COLO668 (cell line): ENCODE results near the gene SDC4.

Experiments used
- DNase-seq: peaks from one replicate; lab custom pipeline; 2025; ENCODE audit not compliant: unreplicated experiment; lab: John Stamatoyannopoulos, UW

Gene SDC4

DNA sequence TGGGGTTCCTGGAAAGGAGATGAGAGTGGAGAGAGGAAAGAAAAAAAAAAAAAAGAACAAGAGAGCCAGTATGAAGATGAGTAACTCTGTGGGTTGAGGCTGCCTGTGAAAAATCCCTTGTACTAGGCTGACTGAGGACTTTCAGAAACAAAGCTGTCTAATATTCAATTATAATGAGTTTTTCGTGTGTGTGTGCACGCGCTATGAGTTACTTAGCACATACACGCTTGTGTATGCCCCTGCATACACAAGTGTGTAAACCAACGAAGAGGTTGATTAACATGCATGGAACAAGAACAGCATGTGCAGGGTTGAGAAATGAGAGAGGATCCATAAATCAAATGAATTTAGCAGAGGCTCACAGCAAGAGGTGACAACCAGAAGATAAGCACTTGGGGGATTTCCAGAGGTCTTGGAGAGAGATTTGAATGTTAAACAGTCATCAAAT, 46.4 kb downstream of the SDC4 start:
- DNase-seq, result no peak

DNA sequence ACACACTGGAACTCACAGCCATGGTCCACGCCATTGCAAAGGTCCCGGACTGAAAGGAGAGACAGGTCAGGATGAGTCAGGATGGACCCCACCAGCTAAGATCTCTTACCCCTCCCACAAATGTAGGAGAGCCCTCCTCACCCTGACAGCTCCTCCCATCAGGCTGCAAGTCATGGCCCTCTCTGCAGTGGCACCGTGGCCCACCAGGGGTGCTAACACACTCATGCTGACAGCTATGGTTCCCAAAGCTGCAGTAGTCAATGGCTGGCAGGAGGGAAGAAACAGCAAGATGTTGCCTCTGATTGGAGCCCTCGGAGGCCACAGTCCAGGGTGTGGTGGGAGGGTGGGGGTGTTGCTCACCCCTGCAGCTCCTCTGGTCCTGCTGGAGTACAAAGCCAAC, 47.3 kb downstream of the SDC4 start:
- DNase-seq, result peak; percentile 29

DNA sequence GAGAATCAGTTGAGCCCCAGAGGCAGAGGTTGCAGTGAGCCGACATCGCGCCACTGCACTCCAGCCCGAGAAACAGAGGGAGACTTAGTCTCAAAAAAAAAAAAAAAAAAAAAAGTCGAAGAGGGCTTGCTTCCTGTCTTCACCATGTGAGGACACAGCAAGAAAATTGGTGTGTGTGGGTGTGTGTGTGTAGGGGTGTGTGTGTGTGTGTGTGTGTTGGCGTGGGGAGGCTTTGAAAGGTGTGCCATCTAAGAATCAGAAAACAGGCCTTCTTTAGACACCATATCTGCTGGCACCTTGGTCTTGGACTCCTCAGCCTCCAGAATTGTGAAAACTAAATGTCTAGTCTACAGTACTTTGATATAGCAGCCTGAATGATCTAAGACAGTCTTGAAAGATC, 48.4 kb downstream of the SDC4 start:
- no peak for DNase-seq

DNA sequence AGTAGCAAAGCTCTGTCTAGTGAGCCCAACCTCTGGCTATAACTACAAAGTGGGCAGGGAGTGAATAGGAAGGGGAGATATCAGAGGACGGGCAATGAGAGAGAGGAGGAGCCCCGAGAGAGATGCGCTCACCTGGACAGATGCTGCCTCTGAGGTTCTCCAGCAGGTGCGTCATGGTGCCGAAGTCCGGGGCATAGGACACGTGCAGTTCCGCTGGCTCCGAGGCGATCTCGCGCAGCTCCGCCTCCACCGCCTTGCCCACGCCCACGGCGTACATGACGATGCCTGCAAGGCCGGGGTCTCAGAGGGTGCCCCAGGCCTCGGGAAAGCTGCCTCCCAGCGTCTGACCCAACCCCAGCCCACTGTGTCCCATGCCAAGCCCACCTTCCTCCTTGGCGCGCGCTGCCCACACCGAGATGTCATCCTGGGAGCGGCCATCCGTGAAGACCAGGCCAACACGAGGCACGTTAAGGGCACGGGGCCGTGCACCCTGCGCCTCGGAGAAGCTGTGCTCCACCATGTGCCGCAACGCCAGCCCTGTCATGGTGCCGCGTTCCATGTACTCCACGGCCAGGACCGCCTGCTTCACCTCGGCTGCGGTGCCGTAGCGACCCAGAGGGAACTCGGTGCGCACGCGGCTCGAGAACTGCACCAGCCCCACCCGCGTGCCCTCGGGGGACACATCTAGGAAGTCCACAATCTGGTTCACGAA, 50.3 kb downstream of the SDC4 start:
- DNase-seq, result no peak

DNA sequence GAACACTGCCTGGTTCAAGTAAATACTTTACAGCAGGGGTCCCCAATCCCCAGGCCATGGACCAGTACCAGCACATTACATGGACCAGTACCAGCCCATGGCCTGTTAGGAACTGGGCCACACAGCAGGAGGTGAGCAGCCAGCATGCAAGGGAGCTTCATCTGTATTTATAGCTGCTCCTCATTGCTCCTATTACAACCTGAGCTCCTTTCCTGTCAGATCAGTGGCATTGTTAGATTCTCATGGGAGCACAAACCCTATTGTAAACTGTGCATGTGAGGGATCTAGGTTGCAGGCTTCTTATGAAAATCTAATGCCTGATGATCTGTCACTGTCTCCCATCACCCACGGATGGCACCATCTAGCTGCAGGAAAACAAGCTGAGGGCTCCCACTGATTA, 53.6 kb downstream of the SDC4 start:
- DNase-seq, result no peak

DNA sequence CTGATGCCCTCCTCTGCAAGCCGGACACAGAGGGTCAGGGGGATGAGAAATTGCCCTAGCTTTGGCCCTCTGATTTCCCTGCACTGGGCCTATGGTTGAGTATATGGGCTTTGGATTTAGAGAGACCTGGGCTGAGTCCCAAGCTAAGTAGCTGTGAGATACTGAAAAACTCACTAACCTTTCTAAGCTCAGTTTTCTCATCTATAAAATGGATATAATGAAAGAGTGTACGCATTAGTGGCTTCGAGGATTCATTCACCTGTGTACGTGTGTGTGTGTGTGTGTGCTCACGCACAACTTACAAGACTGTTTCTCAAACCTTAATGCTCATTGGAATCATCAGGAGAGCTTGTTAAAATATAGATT, 54.2 kb downstream of the SDC4 start:
- DNase-seq, result no peak

DNA sequence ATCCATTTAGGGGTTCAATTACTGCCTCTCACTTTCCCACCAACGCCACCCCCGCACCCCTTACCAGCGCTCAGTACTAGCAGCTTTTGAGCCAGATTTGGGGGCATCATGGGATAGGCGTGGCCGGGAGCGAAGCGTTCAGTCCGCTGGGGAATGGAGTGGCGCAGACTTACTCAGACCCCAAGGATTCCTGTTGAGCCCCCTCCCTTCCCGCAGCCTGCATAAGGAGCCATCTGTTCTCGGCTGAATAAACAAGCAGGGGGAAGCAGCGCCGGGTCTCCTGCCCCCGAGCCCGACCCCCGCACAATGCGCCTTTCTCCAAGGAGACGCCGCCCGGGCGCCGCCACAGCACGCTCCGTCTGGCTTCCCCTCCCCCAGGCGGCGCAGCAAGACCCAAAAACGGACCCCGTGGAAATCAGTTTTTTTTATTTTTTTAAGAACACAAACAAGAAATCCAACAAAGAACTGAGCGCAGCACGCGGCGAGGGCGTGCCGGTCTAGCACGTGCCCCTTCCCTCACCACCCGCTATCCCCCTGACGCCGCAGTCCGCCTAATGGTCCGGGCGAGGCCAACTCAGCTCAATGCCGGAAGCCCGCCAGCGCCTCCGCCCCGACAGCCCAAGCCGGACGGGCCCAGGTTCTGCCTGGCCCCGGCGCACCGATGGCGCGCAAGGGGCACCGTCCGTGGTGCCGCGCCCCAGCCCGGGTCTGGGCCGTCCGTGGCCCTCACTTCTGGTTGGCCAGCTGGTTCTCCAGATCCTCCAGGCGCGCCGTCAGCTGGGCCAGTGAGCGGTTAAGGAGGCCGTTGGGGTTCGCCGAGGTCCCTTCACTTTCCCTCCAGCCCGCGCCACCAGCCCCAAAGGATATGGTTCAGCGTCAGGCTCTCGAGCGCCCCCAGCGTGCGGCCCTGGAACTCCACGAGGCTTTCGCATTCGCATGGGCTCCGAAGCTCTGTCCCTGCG, 54.9 kb downstream of the SDC4 start:
- peak; percentile 86 for DNase-seq

DNA sequence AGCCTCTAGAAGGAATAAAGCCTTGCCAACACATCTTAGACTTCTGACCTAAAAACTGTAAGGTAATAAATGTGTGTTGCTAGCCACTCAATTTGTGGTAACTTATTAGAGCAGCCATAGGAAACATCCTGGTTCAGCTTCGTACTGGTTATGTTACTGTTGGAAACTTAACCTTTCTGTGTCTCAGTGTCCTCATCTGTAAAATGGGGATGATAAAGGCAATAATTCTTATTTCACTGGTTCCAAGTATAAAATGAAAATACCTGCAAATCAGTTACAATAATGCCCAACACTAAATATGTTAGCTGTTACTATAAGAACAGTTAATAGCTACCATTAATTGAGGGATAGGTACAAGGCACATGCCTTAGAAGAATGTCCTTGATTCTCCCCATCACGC, 55.9 kb downstream of the SDC4 start:
- DNase-seq, result no peak

DNA sequence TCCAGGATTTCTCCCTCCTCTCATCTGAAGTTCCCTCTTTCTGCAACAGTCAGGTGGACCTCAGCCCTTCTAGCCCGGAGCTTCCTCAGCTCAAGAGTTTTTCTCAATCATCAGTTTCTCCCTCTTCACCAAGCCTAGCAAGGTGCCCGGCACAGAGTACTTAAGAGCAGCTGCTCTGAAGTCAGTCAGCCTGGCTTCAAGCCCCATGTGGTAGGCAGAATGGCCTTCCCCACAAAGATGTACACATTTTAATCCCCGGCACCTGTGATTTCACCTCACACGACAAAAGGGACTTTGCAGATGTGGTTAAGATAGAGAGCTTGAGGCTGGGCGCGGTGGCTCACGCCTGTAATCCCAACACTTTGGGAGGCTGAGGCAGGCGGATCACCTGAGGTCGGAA, 56.7 kb downstream of the SDC4 start:
- DNase-seq, result no peak

DNA sequence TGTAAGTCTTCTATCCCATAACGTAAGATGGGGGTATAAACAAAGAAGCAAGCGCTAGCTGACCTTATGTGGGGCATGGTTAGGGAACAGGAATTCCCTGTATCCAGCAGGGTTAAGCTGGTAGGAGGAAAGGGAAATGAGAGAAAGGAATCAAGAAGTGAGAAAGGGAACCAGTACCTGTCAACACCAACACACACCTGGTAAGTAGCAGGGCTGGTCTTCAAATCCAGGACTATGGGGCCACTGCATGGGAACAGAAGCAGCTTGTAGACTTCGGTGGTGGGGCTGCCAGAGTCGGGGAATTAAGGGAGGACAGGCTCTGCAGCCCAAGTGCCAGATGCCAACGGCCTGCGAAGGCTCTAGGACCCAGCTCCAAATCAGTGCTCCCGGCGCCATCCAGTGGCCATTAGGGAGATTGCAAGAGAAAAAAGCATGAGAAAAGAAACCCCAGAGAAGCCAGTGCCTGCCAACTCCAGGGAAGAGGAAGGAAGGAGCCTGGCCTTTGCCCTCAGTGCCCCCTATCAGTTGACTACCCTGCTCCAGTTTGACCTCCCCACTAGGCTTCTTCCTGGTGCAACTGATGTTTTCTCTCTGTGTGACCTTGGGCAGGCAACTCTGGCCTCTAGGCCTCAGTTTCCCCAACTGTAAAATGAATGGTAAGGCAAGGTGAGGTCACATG, 57.4 kb downstream of the SDC4 start:
- peak; percentile 84 for DNase-seq

DNA sequence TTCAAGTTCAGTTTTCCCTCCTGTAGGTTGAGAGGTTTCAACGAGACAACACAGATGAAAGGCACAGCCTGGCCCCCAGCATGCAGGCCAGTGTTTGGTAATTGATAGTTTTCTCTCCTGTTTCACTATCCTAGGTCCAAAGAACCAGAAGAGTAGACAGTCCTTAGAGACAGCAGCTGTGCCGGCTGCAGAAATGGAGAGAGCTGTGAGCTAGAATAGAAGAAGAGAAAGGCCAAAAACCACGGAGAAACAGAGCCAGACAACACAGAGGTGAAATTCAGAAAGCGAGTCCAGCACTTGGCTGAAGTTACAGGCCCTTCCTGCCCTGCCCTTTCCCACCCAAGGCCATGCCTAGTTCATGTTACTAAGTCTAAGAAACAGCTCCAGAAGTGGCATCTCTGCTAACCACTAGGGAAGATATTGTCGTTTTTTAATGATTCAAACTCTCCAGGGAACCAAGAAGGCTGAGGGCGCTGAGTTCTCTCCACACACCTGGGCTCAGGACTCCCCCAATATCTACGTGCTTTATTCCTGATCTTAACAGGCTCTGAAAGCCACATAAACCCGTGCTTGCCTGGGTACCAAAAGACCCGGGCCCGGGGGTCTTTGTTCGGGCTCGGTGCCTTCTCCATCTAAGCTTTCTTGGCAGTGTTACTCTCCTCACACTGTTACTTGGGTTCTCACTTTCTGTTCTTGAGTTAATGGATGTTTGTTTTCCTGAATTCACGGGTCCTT, 58.1 kb downstream of the SDC4 start:
- DNase-seq, result no peak

DNA sequence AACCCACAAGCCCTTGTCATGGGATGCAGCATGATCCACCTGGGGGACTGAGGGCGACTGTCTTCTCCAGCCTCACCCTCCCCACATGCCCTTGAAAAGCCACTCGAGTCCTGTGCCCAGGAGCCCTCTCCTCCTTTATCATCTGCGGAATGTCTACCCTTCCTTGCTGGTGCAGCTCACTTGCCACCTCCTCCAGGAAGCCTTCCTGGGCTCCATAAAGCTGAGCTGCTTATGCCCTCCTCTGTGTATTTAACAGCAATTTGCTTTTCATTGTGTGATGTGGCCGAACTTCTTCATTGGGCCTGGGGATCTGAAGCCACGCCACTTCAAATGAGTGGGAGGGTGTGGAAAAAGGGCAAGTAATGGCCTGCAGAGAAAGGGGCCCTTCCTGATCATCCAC, 59.4 kb downstream of the SDC4 start:
- DNase-seq, result no peak

DNA sequence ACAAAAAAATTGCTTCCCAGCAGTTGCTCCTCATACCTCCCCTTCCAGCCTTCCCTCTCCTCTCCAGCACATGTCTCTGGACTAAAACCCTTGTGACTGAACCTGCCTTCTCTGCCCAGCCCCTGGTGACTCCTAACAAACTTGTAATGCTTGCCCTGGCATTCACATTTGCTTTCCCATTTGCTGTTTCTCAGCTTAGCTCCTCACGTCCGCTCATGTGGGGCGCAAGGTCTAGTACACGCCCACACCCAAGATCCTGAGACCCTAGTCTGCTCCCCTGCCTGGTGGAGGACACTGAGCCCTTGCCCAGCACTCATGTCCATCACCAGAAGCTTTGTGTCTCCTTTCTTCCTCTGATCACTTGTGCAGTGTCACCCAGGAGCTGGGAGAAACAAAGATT, 59.8 kb downstream of the SDC4 start:
- no peak for DNase-seq

DNA sequence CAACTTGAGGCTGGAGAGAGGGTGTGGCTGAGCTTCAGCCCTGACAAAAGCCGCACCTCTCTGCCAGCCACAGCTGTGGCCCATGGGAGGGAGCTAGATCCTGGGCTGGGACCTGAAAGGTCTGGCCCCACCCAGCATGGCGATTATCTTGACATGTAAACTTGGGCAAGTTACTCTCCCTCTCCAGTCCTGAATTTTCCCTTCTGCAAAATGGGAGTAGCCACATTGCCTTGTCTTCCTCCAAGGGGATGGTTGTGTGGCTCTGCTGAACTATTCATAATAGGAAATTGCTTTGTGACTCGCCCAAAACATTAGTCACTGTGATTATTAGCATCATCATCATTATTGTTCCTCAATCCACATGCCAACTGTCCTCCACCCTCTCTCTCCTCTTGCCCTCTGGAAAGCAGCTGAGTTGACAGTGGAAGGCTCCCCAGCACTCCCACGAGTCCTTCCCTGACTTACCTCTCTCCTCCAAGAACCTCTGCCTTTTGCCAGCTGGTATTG, 64.6 kb downstream of the SDC4 start:
- no peak for DNase-seq

DNA sequence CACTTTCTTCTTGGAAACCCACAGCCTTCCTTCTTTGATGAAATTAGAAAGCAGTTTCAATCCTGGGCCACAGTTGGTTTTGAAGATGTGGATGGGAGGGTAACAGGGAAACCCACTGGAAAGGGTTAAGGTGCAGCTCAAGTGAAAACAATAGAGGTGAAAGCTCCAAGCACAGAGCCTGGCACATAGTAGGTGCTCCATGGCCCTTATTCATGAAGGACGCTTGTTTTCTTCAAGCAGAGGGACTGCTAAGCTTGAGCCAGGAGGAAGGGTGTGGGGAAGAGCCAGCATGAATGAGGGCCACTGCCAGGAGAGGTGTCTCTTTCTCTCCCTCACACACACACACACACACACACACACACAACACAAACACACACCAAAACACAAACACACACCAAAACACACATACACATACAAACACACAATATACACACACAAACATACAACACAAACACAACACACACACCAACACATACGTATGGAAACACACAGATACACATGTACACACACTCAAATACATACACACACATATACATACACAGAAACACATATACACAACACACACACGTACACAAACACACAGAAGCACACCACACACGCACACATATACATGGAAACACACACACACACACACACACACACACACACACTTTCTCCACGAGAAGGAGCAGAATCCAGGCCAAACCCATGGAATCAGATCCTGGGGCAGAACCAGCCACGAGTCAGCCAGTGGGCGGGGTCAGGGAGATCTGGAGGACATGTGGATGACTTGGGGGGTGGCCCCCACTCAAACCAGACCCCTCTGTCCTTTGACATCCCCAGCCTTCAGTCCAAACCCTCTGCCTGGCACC, 65.3 kb downstream of the SDC4 start:
- DNase-seq, result no peak

DNA sequence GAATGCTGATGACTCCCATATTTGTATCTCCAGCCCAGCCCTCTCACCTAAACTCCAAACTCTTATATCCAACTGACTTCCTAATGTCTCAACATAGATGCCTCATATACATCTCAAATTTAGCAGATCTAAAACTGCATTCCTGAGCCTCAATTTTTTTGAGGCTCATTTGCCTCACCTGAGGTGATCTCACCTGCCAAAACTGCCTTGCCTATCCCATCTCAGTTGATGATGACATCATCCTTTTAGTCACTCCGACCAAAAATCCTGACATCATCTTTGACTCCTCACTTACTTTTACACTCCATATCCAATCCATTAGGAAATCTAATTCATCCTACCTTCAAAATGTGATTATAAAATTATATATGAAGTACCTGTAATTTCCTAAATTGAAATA, 68.2 kb downstream of the SDC4 start:
- DNase-seq, result no peak

DNA sequence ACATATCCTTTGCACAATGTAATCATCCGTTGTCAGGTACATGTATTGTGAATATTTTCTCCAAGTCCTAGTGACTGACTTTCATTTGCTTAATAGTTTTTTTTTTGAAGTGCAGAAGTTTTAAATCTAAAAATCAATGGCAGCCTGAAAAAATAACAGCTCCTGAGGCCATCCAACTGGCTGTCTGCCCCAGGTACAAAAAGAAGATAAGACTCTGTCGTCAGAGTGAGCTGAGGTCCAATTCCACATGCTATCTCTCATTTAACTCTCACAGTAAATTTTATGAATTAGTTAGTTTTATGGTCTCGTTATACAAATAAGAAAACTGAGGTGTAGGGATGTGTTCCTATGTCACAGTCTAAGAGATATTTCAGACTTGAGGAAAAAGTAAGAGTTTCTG, 72.9 kb downstream of the SDC4 start:
- no peak for DNase-seq
